Gastroesophageal sphincter (tissue), 4 donors: ENCODE results near the gene CAPG. TPM values are rescaled to one million over a fixed set of nuclear protein-coding genes. Genes with fewer than 3 reads are reported as not detected.
A peak's percentile ranks its signal among the peaks of the same experiment; 100 is the strongest.

Source experiments
- ATAC-seq: fragments of 150-250 bp; one replicate; pipeline ENCODE4 v1.9.1; 2016; ENCODE audit warnings: mild to moderate bottlenecking, moderate library complexity
- H3K27ac ChIP-seq, 4 donors: fragments of 200-600 bp; sonication (generic) in 3 of 4; 1 replicate in 3 of 4; 2 replicates in 1 of 4; pipeline ENCODE4 v1.5.1; 2016 to 2019
- H3K27me3 ChIP-seq: fragments of 200-600 bp; sonication (generic); one replicate; pipeline ENCODE4 v1.5.1; 2019
- H3K36me3 ChIP-seq, 2 donors: fragments of 200-600 bp; sonication (generic); one replicate each; pipeline ENCODE4 v1.5.1; 2019; ENCODE audit warnings: control low read depth in 1 of 2
- H3K4me1 ChIP-seq, 3 donors: fragments of 200-600 bp; sonication (generic); 1 replicate in 2 of 3; 2 replicates in 1 of 3; pipeline ENCODE4 v1.5.1; 2016 to 2019; ENCODE audit warnings: control low read depth in 2 of 3
- H3K4me3 ChIP-seq, 2 donors: fragments of 200-600 bp; sonication (generic); one replicate each; pipeline ENCODE4 v1.5.1; 2019; ENCODE audit warnings: mild to moderate bottlenecking in 1 of 2, moderate library complexity in 1 of 2
- H3K9me3 ChIP-seq, 3 donors: fragments of 200-600 bp; sonication (generic); one replicate each; pipeline ENCODE4 v1.5.1; 2017 to 2019; ENCODE audit warnings: control low read depth in 2 of 3
- CTCF ChIP-seq, 4 experiments: fragments of 200-600 bp in 2 of 4; fragments of 450-650 bp in 2 of 4; sonication (generic) in 1 of 4; IDR thresholded peaks; one replicate each; pipeline ENCODE4 v1.5.1; 2017 to 2019; ENCODE audit warnings: antibody characterized with exemption in 4 of 4, mild to moderate bottlenecking in 2 of 4, moderate library complexity in 2 of 4
- EP300 ChIP-seq: sonication (generic); formaldehyde crosslinking; IDR thresholded peaks from one replicate; pipeline ENCODE4 v1.6.1; 2017; ENCODE audit warnings: antibody characterized with exemption, mild to moderate bottlenecking
- POLR2A ChIP-seq, 2 donors: fragments of 450-650 bp; IDR thresholded peaks; one replicate each; pipeline ENCODE4 v1.6.1; 2017; ENCODE audit warnings: antibody characterized with exemption in 2 of 2, mild to moderate bottlenecking in 2 of 2, moderate library complexity in 1 of 2
- POLR2AphosphoS5 ChIP-seq: sonication (generic); formaldehyde crosslinking; IDR thresholded peaks from one replicate; pipeline ENCODE4 v1.6.1; 2017; ENCODE audit warnings: antibody characterized with exemption
- WGBS, 2 donors: methylation state at CpG; one replicate each; pipeline ENCODE4 v1.1.5; 2018; ENCODE audit warnings: low coverage in 1 of 2; 5-methylcytosine and 5-hydroxymethylcytosine counted together
- total RNA-seq, 4 donors: library from RNA; depleted of rRNA; stranded (reverse); fragments of >200 nt; gene quantifications; one replicate each; pipeline ENCODE4 v1.1.0, GENCODE V29; 2016

Gene CAPG
- total RNA-seq, 4 donors from 2014 or later = 42.2 to 69.2 (median 60.2) TPM

- Histone ChIP-seq H3K36me3 (peaks cover 0 to 83% of the 10 kb centered on the region in 2 donors), H3K9me3 (no peaks in the 10 kb centered on the region), H3K27ac (no peak overlapping the region), H3K27me3 (no peaks in the 10 kb centered on the region), H3K4me3 (no peak overlapping the region), H3K4me1 (peaks cover 0 to 13% (median 0%) of the 10 kb centered on the region in 3 donors)
- ATAC-seq = peak; percentile 57
- 63% methylated on average over 4 of the region's 11 CpGs; no CpG with 5 or more reads in 1 of the 2 donors for WGBS, 2 donors
- TF ChIP-seq POLR2A (IDR thresholded peaks at IDR 0.05) = no peak
- TF ChIP-seq POLR2AphosphoS5 = no peak
- peak in 3 of 4 experiments; percentile 56 to 78 (median 57) for TF ChIP-seq CTCF (IDR thresholded peaks at IDR 0.05)
- no peak for TF ChIP-seq EP300
Observed at GRCh38 chr2:85390941-85391669, 19.1 kb downstream of the CAPG start.

- H3K27me3 ChIP-seq = no peaks in the 10 kb centered on the region
- no peaks in the 10 kb centered on the region for H3K9me3 ChIP-seq
- H3K4me3 ChIP-seq = no peak overlapping the region
- WGBS, 2 donors = 92% methylated on average over 2 of the region's 9 CpGs; no CpG with 5 or more reads in 1 of the 2 donors
- H3K4me1 ChIP-seq = peaks cover 0 to 3% (median 0%) of the 10 kb centered on the region in 3 donors
- peaks cover 0 to 93% of the 10 kb centered on the region in 2 donors for H3K36me3 ChIP-seq
- H3K27ac ChIP-seq = no peak overlapping the region
- no peak for TF ChIP-seq EP300
- no peak for TF ChIP-seq POLR2A (IDR thresholded peaks at IDR 0.05)
- TF ChIP-seq POLR2AphosphoS5 = no peak
- no peak for TF ChIP-seq CTCF (IDR thresholded peaks at IDR 0.05)
- ATAC-seq = no peak
Observed at GRCh38 chr2:85388878-85389538, 21.2 kb downstream of the CAPG start.

- H3K36me3 ChIP-seq = peaks cover 0 to 99% of the 10 kb centered on the region in 2 donors
- H3K4me1 ChIP-seq = no peaks in the 10 kb centered on the region
- TF ChIP-seq POLR2AphosphoS5 = no peak
- no peak for TF ChIP-seq CTCF (IDR thresholded peaks at IDR 0.05)
- TF ChIP-seq POLR2A (IDR thresholded peaks at IDR 0.05) = no peak
- no peak for TF ChIP-seq EP300
- no peak for ATAC-seq
- H3K4me3 ChIP-seq = no peak overlapping the region
- no peaks in the 10 kb centered on the region for H3K9me3 ChIP-seq
- no peak overlapping the region for H3K27ac ChIP-seq
- WGBS, 2 donors = 61 to 77% methylated on average over 2 of the region's 2 CpGs
- H3K27me3 ChIP-seq = no peaks in the 10 kb centered on the region
Observed at GRCh38 chr2:85387754-85388153, 22.4 kb downstream of the CAPG start.

- no peak for ATAC-seq
- Histone ChIP-seq H3K27ac (no peak overlapping the region), H3K4me1 (no peaks in the 10 kb centered on the region), H3K27me3 (no peaks in the 10 kb centered on the region), H3K4me3 (no peak overlapping the region), H3K36me3 (peaks cover 0 to 90% of the 10 kb centered on the region in 2 donors), H3K9me3 (no peaks in the 10 kb centered on the region)
- 100% methylated on average over 1 of the region's 2 CpGs; no CpG with 5 or more reads in 1 of the 2 donors for WGBS, 2 donors
- TF ChIP-seq POLR2AphosphoS5 = no peak
- TF ChIP-seq EP300 = no peak
- TF ChIP-seq POLR2A (IDR thresholded peaks at IDR 0.05) = no peak
- no peak for TF ChIP-seq CTCF (IDR thresholded peaks at IDR 0.05)
Observed at GRCh38 chr2:85385746-85386145, 24.4 kb downstream of the CAPG start.
